ENCODE results near the gene DISP2.

GRCh38 chr15:40369971-40370370, 12.0 kb downstream of the DISP2 start:
- TF ChIP-seq CTCF (IDR thresholded peaks at IDR 0.05; ENCODE audit: borderline replicate concordance, extremely low read depth, low read length, poor library complexity, severe bottlenecking) (no peak), EZH2 (IDR thresholded peaks at IDR 0.05; ENCODE audit: borderline replicate concordance, low read depth, low read length, severe bottlenecking) (no peak)
